DND-41 (cell line): ENCODE data around the gene POLE2.

Experiments used
- CTCF ChIP-seq: IDR thresholded peaks from 2 replicates; pipeline ENCODE4 v1.5.1; 2012; ENCODE audit warnings: borderline replicate concordance, low read length, moderate library complexity, mild to moderate bottlenecking; ENCODE audit not compliant: poor library complexity, severe bottlenecking; ENCODE audit errors: extremely low read depth
- EZH2 ChIP-seq: IDR thresholded peaks from 3 replicates; pipeline ENCODE4 v1.6.1; 2012; ENCODE audit warnings: borderline replicate concordance, low read depth, mild to moderate bottlenecking, moderate library complexity, low read length, inconsistent platforms; ENCODE audit not compliant: severe bottlenecking

- TF ChIP-seq CTCF, result no peak
- TF ChIP-seq EZH2, result no peak
Measured at GRCh38 chr14:49653508-49653907, 34.5 kb downstream of the POLE2 start.
